HEK293T (cell line): ENCODE measurements around the gene BRD3.

Experiments used
- BHLHE40 ChIP-seq: fragments of 450-650 bp; IDR thresholded peaks from 2 replicates; pipeline ENCODE4 v1.6.1; 2016; ENCODE audit warnings: mild to moderate bottlenecking, moderate library complexity, borderline replicate concordance
- CTBP1 ChIP-seq: fragments of 450-650 bp; IDR thresholded peaks from 2 replicates; pipeline ENCODE4 v1.6.1; 2016; ENCODE audit warnings: borderline replicate concordance
- ELF4 ChIP-seq: fragments of 450-650 bp; IDR thresholded peaks from 2 replicates; pipeline ENCODE4 v1.6.1; 2017; ENCODE audit warnings: antibody characterized with exemption
- FOXA1 ChIP-seq: fragments of 450-650 bp; IDR thresholded peaks from 2 replicates; pipeline ENCODE4 v1.6.1; 2016; ENCODE audit warnings: mild to moderate bottlenecking
- FOXK2 ChIP-seq: fragments of 450-650 bp; IDR thresholded peaks from 2 replicates; pipeline ENCODE4 v1.6.1; 2016; ENCODE audit warnings: mild to moderate bottlenecking
- FOXM1 ChIP-seq: fragments of 450-650 bp; IDR thresholded peaks from 2 replicates; pipeline ENCODE4 v1.6.1; 2017; ENCODE audit warnings: mild to moderate bottlenecking, borderline replicate concordance
- HDGF ChIP-seq: fragments of 450-650 bp; IDR thresholded peaks from 2 replicates; pipeline ENCODE4 v1.6.1; 2017; ENCODE audit warnings: antibody characterized with exemption, borderline replicate concordance
- L3MBTL2 ChIP-seq: fragments of 450-650 bp; conservative IDR thresholded peaks from 2 replicates; pipeline ENCODE4 v1.6.1; 2016; ENCODE audit warnings: mild to moderate bottlenecking
- LEF1 ChIP-seq: fragments of 450-650 bp; IDR thresholded peaks from 2 replicates; pipeline ENCODE4 v1.6.1; 2017; ENCODE audit warnings: mild to moderate bottlenecking, borderline replicate concordance
- NFRKB ChIP-seq: fragments of 450-650 bp; IDR thresholded peaks from 2 replicates; pipeline ENCODE4 v1.6.1; 2016; ENCODE audit warnings: mild to moderate bottlenecking, moderate library complexity
- SP1 ChIP-seq: fragments of 450-650 bp; IDR thresholded peaks from 2 replicates; pipeline ENCODE4 v1.6.1; 2017
- SUZ12 ChIP-seq: fragments of 450-650 bp; IDR thresholded peaks from 2 replicates; pipeline ENCODE4 v1.6.1; 2016; ENCODE audit warnings: mild to moderate bottlenecking
- TARDBP ChIP-seq: fragments of 450-650 bp; IDR thresholded peaks from 2 replicates; pipeline ENCODE4 v1.6.1; 2016
- TF ChIP-seq, protein P1 (sequence below): fragments of 450-650 bp; IDR thresholded peaks from 2 replicates; pipeline ENCODE4 v1.6.1; 2016

DNA sequence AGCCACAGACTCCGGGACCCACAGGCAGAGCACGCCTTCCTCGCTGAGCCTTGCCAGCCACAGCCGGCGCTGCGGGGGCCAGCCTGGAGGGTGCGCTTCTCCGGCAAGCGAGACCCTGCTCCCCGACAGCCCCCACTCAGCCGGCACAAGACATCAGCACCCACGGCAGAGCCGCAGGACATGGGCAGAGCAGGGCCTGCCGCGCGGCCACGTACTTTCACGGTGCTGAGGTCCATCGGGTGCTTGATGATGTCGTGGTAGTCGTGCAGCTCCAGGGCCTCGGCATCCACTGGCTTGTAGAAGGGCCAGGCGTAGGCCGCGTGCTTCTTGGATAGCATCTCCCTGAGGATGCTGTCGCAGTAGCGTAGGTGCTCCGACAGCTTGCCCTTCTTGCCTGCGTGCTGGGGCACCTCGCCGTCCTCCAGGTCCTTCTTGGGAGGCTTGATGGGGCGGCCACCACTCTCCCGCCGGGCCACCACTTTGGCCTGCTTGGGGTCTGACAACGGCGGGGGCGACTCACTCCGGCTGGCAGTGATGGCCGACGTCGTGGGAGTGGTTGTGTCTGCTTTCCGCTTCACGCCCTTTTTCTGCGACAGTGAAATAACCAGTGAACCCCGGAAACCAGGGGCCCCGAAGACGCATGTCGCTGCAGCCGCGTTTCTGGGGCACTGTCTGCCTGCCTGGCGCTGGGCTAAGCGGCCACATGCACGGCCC is 19.8 kb downstream of the BRD3 start:
- TF ChIP-seq SUZ12 (no peak), FOXM1 (no peak), BHLHE40 (no peak), CTBP1 (no peak), FOXK2 (no peak), HDGF (no peak), ELF4 (no peak), L3MBTL2 (no peak), FOXA1 (no peak), LEF1 (no peak), SP1 (no peak), NFRKB (no peak), TARDBP (no peak)
- TF ChIP-seq, protein P1, sequence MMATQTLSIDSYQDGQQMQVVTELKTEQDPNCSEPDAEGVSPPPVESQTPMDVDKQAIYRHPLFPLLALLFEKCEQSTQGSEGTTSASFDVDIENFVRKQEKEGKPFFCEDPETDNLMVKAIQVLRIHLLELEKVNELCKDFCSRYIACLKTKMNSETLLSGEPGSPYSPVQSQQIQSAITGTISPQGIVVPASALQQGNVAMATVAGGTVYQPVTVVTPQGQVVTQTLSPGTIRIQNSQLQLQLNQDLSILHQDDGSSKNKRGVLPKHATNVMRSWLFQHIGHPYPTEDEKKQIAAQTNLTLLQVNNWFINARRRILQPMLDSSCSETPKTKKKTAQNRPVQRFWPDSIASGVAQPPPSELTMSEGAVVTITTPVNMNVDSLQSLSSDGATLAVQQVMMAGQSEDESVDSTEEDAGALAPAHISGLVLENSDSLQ = no peak
